KMS-11 (cell line): ENCODE results near the gene ZNF79.

Experiments
- H2AFZ ChIP-seq: fragments of 200-600 bp; sonication (generic); 2 replicates; pipeline ENCODE4 v1.6.1; 2016; ENCODE audit warnings: antibody characterized with exemption, mixed run types, low read depth
- H3K27ac ChIP-seq: fragments of 200-600 bp; sonication (generic); 2 replicates; pipeline ENCODE4 v1.6.1; 2016; ENCODE audit warnings: mild to moderate bottlenecking, mixed run types
- H3K27me3 ChIP-seq: fragments of 200-600 bp; sonication (generic); 2 replicates; pipeline ENCODE4 v1.6.1; 2017; ENCODE audit warnings: mild to moderate bottlenecking, low read depth, mixed run types, moderate library complexity; ENCODE audit not compliant: insufficient read depth
- H3K36me3 ChIP-seq: fragments of 200-600 bp; sonication (generic); 2 replicates; pipeline ENCODE4 v1.6.1; 2017; ENCODE audit warnings: mild to moderate bottlenecking, mixed run types; ENCODE audit not compliant: insufficient read depth
- H3K4me1 ChIP-seq: fragments of 200-600 bp; sonication (generic); 2 replicates; pipeline ENCODE4 v1.6.1; 2016; ENCODE audit warnings: mild to moderate bottlenecking, low read depth, mixed run types; ENCODE audit not compliant: poor library complexity, severe bottlenecking
- H3K4me2 ChIP-seq: fragments of 200-600 bp; sonication (generic); 2 replicates; pipeline ENCODE4 v1.7.0; 2016; ENCODE audit warnings: mild to moderate bottlenecking, mixed run types
- H3K4me3 ChIP-seq: fragments of 200-600 bp; sonication (generic); IDR thresholded peaks from 2 replicates; pipeline ENCODE4 v1.6.1; 2017; ENCODE audit warnings: low read depth, low read length, mixed read lengths; ENCODE audit not compliant: insufficient read depth
- H3K79me2 ChIP-seq: fragments of 200-600 bp; sonication (generic); 2 replicates; pipeline ENCODE4 v1.6.1; 2016; ENCODE audit warnings: low read depth, mixed run types; ENCODE audit not compliant: insufficient read depth
- H3K9ac ChIP-seq: fragments of 200-600 bp; sonication (generic); 2 replicates; pipeline ENCODE4 v1.6.1; 2016; ENCODE audit warnings: mild to moderate bottlenecking, mixed run types
- H4K20me1 ChIP-seq: fragments of 200-600 bp; sonication (generic); 2 replicates; pipeline ENCODE4 v1.6.1; 2016; ENCODE audit warnings: mild to moderate bottlenecking, mixed run types; ENCODE audit not compliant: insufficient read depth
- TF ChIP-seq, protein P1 (sequence below): fragments of 200-600 bp; sonication (generic); conservative IDR thresholded peaks from 2 replicates; pipeline ENCODE4 v1.6.1; 2017; ENCODE audit warnings: low read depth, mild to moderate bottlenecking, antibody characterized with exemption, low read length, moderate library complexity, mixed read lengths

Gene ZNF79

DNA sequence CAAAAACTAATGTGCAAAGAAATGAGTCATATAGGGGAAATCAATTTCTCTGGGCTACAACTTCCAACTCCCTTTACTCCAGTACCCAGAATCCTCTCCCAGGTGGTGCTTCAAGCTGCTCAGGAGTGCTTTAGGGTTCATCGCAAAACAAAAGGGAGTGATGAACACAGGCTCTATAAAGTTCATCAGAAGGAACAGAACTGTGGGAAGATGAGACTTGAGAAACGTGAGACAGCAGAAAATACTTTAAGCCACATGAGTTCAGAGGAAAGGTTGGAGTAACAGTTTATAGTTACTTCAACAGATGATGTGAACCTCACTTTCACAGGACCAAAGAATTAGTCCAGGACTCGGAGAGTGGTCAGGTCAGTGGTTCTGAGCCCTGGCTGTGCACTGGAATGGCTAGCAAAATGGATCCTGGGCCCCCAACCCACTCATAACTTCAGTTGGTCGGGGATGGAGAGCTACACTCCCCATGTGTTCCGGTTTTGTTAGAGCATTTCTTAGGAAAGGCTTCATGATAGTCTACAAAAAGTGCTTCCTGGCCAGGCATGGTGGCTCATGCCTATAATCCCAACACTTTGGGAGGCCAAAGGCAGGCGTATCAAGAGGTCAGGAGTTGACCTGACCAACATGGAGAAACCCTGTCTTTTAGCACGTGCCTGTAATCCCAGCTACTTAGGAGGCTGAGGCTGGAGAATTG, 22.7 kb downstream of the ZNF79 start:
- Histone ChIP-seq H3K27me3 (no peaks in the 10 kb centered on the region), H3K27ac (peak overlapping the region; percentile 29; the same call in 1 of the 2 replicates), H3K4me2 (no peak overlapping the region), H3K4me1 (peaks cover 13% of the 10 kb centered on the region), H3K4me3 (no peak overlapping the region), H4K20me1 (peaks cover 9% of the 10 kb centered on the region; the same call in 1 of the 2 replicates), H3K36me3 (peaks cover 38% of the 10 kb centered on the region; the same call in 1 of the 2 replicates), H2AFZ (no peak overlapping the region), H3K9ac (no peak overlapping the region), H3K79me2 (peaks cover 36% of the 10 kb centered on the region)
- TF ChIP-seq, protein P1, sequence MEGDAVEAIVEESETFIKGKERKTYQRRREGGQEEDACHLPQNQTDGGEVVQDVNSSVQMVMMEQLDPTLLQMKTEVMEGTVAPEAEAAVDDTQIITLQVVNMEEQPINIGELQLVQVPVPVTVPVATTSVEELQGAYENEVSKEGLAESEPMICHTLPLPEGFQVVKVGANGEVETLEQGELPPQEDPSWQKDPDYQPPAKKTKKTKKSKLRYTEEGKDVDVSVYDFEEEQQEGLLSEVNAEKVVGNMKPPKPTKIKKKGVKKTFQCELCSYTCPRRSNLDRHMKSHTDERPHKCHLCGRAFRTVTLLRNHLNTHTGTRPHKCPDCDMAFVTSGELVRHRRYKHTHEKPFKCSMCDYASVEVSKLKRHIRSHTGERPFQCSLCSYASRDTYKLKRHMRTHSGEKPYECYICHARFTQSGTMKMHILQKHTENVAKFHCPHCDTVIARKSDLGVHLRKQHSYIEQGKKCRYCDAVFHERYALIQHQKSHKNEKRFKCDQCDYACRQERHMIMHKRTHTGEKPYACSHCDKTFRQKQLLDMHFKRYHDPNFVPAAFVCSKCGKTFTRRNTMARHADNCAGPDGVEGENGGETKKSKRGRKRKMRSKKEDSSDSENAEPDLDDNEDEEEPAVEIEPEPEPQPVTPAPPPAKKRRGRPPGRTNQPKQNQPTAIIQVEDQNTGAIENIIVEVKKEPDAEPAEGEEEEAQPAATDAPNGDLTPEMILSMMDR = no peak

- peaks cover 36% of the 10 kb centered on the region for H3K79me2 ChIP-seq
- TF ChIP-seq, protein P1 = 0 out of 2 replicates have a peak, but pooled peaks have one; percentile 14
- peaks cover 9% of the 10 kb centered on the region; the same call in 1 of the 2 replicates for H4K20me1 ChIP-seq
- H3K4me3 ChIP-seq = no peak overlapping the region
- peaks cover 34% of the 10 kb centered on the region; the same call in 1 of the 2 replicates for H3K36me3 ChIP-seq
- no peaks in the 10 kb centered on the region for H3K27me3 ChIP-seq
- peaks cover 16% of the 10 kb centered on the region for H3K4me1 ChIP-seq
- H3K4me2 ChIP-seq = no peak overlapping the region
- peak overlapping the region; percentile 29; the same call in 1 of the 2 replicates for H3K27ac ChIP-seq
- no peak overlapping the region for H2AFZ ChIP-seq
- H3K9ac ChIP-seq = no peak overlapping the region
Observed at GRCh38 chr9:127447416-127448111, 23.4 kb downstream of the ZNF79 start.

DNA sequence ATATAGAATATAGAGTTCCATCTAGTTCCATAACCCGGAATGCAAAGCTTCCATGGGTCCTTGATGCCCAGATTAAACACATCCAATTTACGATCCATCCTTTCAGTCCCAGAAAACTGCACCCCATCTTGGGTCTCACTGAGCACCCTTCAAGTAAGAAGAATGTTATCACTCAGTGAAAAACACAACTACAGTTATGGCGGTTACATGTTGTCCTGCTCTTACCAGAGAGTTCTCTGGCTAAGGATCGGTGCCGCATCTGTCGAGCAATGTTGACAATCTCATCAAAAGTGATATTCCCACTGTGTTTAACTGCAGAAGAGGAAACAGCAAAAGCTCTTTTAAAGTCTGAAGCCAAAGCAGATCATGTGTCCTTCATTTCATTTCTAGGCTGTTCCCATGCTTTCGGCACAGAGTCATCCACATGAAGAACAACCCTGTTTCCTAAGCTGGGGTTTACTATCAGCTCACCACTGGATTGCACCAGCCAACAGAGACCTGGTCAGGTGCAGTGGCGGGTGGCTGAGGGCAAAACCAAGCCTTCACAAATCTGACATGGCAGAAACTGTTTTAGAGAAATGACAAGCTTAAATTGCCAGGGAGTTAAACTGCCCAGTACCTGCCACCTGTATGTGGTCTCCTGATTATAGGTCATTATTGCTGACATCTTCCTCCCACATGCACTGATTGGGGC, 24.1 kb downstream of the ZNF79 start:
- peaks cover 9% of the 10 kb centered on the region; the same call in 1 of the 2 replicates for H4K20me1 ChIP-seq
- TF ChIP-seq, protein P1 = no peak
- no peak overlapping the region; the same call in 1 of the 2 replicates for H3K4me2 ChIP-seq
- no peaks in the 10 kb centered on the region for H3K27me3 ChIP-seq
- H3K4me1 ChIP-seq = peaks cover 22% of the 10 kb centered on the region
- H3K4me3 ChIP-seq = no peak overlapping the region
- H3K9ac ChIP-seq = no peak overlapping the region
- H3K36me3 ChIP-seq = peaks cover 34% of the 10 kb centered on the region; the same call in 1 of the 2 replicates
- H2AFZ ChIP-seq = no peak overlapping the region
- H3K79me2 ChIP-seq = peaks cover 36% of the 10 kb centered on the region
- peak overlapping the region; percentile 93; the same call in 1 of the 2 replicates for H3K27ac ChIP-seq

GRCh38 chr9:127449332-127449966, 25.3 kb downstream of the ZNF79 start:
- Histone ChIP-seq H3K79me2 (peaks cover 36% of the 10 kb centered on the region), H4K20me1 (peaks cover 9% of the 10 kb centered on the region; the same call in 1 of the 2 replicates), H3K27ac (peak overlapping the region; percentile 93), H3K36me3 (peaks cover 34% of the 10 kb centered on the region; the same call in 1 of the 2 replicates), H3K4me2 (peak overlapping the region; percentile 94), H3K9ac (peak overlapping the region; percentile 99; the same call in 1 of the 2 replicates), H3K4me3 (no peak overlapping the region), H2AFZ (no peak overlapping the region), H3K27me3 (no peaks in the 10 kb centered on the region), H3K4me1 (peaks cover 22% of the 10 kb centered on the region)
- TF ChIP-seq, protein P1 = no peak
